Heart left ventricle (tissue), 13 donors: ENCODE results near the gene PNLIPRP2.

Experiments used
- POLR2A ChIP-seq, 2 donors: fragments of 450-650 bp; IDR thresholded peaks; one replicate each; pipeline ENCODE4 v1.6.1; 2017; ENCODE audit warnings: antibody characterized with exemption in 2 of 2, mild to moderate bottlenecking in 2 of 2, moderate library complexity in 2 of 2
- TF ChIP-seq, protein P1 (sequence below), 12 donors: fragments of 200-600 bp; sonication (generic) in 4 of 12; IDR thresholded peaks; one replicate each; pipeline versions ENCODE4 v1.5.0 to v1.8.0; 2018 to 2022; ENCODE audit warnings: antibody characterized with exemption in 12 of 12, mild to moderate bottlenecking in 5 of 12
- donor health status: ischemic (EF 13 %, LVEDD 7.1; RV severe dilation, severe dysfunction).
- donor health status: DM: no; HTN: yes; CAD: no.
- donor health status: DM: no; HTN: no; CAD: no.
- donor health status: ischemic (EF 25% LVEDD 6.9; RV normal size, moderate dysfunction).
- donor health status: ischemic (EF 25% LVEDD 5.7; RV mildly dilated, moderate dysfunction).
- donor health status: ischemic (EF 35%, LVEDD 5.7; RV mildly dilated, moderate dysfunction).
- donor health status: nonischemic (EF 11% LVEDD 7.7; RV severe dilation, severe dysfunction).
- donor health status: DM: yes; HTN: yes; CAD: no.
- donor health status: PGD.
- donor health status: ischemic (EF 29% LVEDD 5.4; RV normal size, mild dysfunction).
- donor health status: nonischemic (EF 23%, LVEDD 6.1; RV moderate dilation, normal function).

DNA sequence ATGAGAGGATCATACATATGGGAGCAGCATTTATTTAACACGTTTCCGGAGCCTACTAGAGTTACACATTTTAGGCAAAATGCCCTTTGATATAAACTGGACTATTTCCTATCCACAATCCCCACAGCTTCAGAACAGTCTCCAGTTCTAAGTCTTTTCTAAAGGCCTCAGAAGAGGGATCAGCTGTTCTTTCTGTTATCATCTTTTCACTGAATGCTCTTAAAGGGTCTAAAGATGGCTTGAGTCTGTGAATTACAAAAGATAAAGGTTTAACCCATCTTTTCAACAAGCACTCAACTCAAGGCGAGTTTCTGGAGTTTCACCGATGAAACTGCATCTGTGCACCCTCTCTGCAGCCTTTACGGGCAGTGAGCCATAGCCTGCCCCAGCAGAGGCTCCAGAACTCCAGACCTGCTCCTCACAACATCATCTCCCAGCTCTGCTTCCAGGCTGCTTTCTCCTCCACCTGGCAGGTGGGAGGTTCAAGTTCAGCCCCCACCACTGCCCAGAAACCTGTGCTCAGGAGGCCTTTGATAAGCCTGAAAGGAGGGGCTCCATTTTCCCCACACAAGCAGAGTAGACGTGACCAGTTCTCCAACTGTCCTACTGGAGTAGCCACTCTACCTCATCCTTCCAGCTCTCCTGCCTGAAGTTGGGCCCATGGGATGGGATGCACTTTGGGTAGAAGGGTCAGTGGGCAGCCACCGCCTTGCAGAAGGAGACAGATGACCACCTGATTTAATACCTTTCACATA, 68.2 kb downstream of the PNLIPRP2 start:
- TF ChIP-seq, protein P1, sequence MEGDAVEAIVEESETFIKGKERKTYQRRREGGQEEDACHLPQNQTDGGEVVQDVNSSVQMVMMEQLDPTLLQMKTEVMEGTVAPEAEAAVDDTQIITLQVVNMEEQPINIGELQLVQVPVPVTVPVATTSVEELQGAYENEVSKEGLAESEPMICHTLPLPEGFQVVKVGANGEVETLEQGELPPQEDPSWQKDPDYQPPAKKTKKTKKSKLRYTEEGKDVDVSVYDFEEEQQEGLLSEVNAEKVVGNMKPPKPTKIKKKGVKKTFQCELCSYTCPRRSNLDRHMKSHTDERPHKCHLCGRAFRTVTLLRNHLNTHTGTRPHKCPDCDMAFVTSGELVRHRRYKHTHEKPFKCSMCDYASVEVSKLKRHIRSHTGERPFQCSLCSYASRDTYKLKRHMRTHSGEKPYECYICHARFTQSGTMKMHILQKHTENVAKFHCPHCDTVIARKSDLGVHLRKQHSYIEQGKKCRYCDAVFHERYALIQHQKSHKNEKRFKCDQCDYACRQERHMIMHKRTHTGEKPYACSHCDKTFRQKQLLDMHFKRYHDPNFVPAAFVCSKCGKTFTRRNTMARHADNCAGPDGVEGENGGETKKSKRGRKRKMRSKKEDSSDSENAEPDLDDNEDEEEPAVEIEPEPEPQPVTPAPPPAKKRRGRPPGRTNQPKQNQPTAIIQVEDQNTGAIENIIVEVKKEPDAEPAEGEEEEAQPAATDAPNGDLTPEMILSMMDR (IDR thresholded peaks at IDR 0.05), result no peak
- no peak for TF ChIP-seq POLR2A (IDR thresholded peaks at IDR 0.05)
